GM19452 (cell line): ENCODE measurements around the gene TMC8.
"Not testable (repeated sequence)": the region's sequence is repeated elsewhere in the genome, so short reads cannot be mapped to it uniquely, and the experiment has no call there.

Experiments used
- ATAC-seq: cut with Tn5 transposase; IDR thresholded peaks from one replicate; pipeline ENCODE4 v1.9.1; 2021; ENCODE audit not compliant: unreplicated experiment

TMC8 gene

DNA sequence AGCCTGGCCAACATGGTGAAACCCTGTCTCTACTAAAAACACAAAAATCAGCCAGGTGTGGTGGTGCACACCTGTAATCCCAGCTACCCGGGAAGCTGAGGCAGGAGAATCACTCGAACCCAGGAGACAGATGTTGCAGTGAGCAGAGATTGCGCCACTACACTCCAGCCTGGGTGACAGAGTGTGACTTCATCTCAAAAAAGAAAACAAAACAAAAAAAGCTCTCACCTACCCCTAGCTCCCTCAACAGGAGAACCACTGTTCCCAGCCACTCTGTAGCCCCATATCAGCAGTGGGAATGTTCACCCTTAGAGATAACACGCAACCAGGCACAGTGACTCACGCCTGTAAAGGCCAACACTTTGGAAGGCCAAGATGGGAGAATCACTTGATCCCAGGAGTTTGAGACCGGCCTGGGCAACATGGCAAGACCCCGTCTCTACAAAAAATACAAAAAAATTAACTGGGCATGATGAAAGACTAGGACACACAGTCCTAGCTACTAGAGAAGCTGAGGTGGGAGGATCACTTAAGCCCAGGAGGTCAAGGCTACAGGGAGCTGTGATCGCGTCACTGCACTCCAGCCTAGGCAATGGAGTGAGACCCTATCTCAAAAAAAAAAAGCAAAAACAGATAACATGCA lies 5.4 kb downstream of the TMC8 start:
- ATAC-seq = no peak

DNA sequence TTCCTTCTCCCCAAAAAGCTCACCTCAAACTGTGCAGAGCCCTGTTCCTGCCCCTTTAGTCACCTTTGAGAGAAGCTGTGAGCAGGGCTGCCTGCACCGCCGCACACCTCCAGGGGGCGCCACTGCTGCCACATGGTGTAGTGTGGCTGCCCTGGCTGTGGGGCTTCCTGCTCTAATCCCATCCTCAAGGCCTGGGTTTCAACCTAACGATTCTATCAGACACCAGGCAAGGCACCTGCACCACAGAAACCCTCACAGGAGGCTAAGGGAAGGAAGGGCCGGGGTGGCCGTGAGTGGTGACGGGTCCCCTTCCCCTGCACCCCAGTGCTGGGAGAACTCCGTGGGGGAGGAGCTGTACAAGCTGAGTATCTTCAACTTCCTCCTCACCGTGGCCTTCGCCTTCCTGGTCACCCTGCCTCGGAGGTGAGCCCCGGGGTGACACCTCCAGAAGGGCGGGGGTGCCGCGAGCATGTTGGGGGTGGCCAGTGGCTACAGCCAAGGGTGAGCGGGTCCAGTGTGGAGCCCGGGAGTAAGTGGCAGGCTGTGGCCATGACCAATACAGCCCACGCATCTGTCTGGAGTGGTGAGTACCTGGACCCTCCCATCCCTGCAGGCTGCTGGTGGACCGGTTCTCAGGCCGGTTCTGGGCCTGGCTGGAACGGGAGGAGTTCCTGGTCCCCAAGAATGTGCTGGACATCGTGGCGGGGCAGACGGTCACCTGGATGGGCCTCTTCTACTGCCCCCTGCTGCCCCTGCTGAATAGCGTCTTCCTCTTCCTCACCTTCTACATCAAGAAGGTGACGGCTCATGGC lies 7.0 kb downstream of the TMC8 start:
- ATAC-seq = no peak

DNA sequence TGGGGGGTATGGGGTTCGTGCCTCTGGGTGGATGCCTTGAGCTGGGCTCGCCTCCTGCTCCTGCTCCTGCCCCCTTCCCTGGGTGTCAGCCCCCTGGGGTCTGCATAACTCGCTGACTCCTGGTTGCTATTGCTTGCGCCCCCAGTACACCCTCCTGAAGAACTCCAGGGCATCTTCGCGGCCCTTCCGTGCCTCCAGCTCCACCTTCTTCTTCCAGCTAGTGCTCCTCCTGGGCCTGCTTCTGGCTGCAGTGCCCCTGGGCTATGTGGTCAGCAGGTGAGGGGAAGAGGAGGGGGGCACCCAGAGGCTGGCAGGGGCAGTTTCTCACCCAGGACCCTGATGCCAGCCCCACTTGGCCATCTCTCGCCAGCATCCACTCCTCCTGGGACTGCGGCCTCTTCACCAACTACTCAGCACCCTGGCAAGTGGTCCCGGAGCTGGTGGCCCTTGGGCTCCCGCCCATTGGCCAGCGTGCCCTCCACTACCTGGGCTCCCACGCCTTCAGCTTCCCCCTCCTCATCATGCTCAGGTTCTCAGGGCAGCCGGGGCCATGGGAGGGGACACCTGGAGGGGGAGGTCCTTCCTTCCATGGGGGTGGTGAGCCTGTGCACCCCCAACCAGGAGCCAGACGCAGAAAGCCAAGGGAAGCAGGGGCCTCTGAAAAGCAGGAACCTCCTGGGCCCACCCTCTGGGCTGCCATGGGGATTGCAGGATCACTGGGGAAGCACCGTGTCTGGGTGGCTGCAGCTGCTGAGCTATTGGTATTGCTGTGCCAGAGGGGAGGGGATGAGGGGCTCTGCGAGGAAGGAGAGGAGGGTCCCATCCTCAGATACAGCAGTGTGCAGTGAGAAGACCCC lies 7.9 kb downstream of the TMC8 start:
- no peak for ATAC-seq

DNA sequence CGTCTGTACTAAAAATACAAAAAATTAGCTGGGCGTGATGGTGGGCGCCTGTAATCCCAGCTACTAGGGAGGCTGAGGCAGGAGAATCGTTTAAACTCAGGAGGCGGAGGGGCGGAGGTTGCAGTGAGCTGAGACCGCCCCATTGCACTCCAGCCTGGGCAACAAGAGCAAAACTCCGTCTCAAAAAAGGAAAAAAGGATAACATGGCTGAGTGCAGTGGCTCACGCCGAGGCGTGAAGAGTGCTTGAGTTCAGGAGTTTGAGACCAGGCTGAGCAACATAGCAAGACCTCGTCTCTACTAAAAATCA lies 9.2 kb downstream of the TMC8 start:
- not testable (repeated sequence) for ATAC-seq

DNA sequence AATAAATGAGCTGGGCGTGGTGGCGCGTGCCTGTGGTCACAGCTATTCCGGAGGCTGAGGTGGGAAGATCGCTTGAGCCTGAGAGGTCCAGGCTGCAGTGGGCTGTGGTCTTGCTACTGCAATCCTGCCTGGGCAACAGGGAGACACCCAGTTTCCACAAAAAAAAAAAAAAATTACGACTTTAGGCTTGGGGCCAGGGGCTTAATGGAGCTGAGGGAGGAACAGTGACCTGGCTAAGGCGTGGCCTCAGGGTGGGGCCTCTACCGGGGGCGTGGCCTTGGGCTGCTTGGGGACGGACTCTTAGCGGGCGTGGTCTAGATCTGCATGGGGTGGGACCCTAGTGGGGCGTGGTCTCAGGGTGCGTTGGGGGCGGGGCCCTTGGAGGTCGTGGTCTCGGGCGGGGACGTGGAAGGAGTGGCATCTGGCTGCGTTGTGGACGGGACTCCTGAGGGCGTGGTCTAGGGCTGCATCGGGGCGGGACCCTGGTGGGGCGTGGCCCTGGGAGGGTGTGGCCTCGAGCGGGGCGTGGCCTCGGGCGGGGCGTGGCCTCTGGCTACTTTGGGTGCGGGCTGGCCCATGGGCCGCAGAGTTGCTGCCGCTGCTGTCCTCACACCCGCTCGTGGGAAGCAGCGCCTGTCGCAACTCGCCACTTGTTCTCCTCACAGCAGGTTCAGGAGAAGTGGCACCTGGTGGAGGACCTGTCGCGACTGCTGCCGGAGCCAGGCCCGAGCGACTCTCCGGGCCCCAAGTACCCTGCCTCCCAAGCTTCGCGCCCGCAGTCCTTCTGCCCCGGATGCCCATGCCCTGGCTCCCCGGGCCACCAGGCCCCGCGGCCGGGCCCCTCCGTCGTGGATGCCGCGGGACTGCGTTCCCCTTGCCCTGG lies 9.8 kb downstream of the TMC8 start:
- peak; percentile 75 for ATAC-seq

DNA sequence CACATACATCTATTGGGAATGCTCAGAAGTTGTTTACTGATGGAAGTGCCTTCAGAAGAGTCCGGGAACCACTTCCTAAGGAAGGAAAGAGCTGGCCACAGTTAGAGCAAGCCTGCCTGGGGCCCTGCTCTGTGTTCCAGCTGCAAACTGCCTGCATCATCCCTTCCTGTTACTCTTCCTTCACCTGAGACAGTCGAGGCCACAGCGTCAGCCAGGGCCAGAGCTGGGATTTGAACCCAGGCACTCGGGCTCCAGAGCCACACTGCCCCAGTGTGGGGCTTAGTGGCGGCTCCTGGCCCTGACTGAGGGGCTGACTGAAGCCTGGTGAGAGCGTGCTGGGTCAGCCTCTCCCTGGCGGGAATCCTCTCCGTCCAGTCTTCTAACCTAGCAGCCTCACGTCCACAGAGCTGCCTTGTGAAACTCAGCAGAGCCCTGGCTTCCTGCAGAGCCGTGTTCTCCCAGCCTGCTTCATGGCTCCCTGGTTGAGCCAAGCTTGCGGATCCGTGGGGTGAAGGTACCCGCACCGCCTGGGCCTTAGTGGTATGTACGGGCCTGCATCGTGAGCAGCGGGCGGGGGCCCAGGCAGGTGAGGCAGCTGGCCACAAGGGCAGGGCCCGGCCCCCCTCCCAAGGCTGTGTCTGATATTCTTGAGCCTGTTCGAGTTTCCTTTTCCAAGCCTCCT lies 11.0 kb downstream of the TMC8 start:
- no peak for ATAC-seq

DNA sequence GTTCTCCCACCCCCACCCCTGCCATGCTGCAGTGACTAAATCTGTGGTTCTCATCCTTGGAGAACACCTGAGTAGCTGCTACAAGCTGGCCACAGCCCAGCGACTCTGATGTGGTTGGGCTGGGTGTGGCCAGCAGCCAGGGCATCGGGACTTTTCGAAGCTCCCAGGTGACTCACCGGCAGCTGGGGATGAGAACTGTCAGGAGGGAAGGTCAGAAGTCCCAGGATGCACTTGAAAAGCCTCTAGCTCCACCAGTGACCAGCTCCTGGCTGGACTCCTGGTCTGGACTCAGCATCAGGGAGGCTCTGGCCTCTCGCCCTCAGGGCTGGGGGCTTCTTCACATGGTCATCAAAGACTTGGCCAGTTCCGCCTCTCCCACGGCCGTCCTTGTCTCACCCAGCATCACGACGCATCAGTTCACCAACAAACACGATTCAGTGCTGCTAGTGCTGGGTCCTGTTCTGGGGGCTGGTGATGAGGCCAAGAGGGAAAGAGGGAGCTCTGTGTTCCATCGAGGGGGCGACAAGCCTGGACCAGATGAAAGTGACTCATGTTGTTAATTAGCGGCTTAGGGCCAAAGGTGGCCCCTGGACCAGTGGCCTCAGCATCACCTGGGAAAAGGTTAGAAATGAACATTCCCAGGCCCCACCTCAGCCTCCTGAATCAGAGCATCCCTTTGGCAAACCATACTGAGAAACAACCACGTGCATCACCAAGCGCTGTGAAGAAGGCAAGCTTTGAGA lies 11.7 kb downstream of the TMC8 start:
- no peak for ATAC-seq

DNA sequence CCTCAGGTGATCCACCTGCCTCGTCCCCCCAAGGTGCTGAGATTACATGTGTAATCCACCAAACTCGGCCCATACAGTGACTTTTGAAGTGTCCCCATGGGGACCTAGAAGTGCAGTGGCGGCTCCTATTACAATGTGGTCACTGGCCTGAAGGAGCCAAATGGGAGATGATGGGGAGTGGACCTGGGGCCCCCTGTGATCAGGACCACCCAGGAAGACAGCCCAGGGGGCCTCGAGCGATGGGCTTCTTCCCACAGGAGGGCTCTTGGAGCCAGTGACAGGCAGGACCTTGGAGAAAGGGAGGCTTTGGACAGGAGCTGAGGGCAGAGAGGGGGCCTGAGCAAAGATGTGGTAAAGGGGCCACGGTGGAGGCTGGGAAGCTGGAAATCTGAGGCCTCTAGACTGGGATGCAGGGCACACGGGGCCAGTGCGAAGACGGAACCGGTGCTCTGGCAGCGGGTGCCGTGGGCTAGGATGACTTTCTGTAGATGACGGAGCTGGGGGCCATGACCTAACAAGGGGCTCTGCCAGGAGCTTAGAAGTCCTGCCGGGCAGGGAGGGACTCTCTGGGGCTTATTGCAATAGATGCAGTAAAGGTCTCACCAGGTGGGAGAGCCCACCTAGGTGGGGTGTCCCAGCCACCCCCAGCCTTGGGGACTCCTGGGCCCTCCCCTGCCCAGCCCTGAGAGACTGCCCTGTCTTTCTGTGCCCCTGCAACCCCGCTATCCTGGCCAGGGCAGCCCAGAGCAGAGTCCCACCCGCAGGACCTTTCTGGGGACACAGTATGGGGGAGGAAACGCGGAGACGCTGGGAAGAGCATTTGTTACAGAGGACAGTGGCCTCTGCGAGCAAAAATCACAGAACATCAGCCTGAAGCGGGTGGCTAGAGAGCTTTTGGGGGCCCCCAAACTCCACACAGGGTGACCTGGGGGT lies 12.9 kb downstream of the TMC8 start:
- no peak for ATAC-seq

DNA sequence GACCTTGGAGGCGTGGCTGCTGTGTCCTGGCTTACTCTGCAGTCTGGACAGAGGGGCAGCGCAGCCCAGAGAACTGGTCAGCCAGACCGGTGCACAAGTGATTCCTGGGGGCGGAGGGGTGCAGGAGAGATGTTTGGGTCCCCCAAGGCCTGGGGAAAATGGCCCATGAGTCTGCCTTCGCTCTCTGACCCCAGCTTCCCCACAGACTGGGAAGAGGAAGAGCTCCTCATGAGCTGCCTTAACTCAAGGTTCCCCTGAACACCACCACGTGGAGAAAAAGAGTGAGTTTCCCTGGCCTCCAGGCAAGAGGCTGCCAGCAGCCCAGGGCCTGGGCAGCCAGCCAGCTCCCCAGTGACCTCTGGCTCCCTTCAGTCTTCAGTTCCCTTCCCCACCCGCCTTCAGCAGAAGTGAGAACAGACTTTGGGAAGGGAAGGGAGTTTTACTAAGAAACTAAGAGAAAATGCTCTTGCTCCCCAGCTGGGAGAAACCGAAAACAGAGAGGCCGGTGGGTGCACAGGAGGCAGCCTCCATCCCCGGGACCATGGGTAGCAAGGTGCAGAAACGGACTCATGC lies 13.7 kb downstream of the TMC8 start:
- ATAC-seq = no peak

DNA sequence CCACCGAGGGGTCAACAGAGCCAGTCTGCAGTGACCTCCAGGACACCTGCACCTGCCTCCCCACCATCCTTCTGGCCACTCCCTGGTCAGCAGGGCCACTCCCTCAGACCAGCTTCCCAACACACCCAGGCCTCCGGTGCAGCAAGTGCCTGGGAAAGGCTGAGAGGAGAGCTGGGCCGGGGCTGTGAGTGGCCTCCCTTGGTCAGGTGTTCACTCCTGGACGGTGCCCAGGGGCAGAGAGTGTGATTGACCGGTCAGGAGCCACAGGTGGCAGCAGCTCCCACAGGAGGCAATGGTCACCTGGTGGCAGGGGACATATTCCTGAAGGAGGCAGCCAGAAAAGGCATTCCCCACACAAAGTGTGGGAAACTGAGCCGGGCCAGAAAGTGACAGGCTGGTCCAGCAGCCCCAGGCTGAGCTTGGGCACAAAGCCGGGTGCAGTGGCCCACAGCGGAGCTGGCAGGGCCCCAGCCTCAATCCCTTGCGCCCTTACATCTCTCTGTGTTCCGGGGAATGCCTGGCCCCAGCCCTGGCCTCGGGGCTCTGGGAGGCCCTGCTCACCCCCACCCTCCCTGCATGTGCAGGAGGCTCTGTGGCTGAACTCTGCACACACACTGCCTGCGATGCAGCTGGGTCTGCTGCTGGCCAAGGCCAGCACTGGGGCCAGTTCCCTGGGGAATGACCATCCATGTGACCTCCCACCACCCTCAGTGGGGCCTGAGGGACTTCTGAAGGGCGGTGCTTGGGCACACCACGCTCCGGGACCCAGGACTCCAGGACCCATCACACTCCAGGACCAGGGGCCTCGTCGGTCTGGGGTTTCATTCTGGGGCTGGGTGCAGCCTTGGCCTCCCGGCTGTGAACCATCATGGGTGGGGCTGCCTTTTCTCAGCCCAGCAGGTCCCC lies 14.4 kb downstream of the TMC8 start:
- no peak for ATAC-seq

DNA sequence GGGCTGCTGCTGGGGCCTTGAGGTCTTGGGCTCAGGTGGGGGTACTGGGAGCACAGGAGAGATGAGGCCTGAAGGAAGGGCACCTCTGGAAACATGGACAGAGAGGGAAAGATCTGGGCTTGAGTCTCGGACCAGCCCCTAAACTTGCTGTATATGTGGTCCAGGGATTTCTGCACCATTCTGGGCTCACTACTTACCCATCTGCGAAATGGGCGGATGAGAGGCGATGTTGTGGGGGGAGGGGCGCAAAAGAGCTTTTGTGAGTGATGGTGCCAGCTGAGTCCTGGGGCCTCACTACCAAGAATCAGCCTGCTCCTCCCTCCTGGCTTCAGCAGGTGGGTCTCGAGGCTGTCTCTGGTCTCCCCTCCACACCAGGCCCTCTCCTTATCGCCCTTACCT lies 15.9 kb downstream of the TMC8 start:
- no peak for ATAC-seq

DNA sequence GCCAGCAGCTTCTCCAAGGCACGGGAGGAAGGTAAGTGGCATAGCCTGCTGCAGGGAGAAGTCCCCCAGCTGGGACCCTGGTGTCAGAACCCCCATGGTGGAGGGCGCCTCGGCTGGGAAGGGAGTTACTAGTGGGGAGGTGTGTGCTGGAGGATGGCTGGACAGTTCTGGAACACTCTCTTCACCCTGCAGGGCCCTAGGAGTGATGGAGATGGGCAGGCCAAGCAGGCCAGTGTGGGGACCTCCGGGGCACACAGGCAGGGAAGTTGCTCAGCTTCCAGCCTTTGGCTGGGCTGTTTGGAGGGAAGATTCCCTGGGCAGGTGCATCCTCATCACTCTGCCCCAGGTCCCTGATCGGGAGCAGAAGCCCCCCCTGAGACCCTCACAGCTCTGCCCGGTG lies 16.3 kb downstream of the TMC8 start:
- no peak for ATAC-seq

DNA sequence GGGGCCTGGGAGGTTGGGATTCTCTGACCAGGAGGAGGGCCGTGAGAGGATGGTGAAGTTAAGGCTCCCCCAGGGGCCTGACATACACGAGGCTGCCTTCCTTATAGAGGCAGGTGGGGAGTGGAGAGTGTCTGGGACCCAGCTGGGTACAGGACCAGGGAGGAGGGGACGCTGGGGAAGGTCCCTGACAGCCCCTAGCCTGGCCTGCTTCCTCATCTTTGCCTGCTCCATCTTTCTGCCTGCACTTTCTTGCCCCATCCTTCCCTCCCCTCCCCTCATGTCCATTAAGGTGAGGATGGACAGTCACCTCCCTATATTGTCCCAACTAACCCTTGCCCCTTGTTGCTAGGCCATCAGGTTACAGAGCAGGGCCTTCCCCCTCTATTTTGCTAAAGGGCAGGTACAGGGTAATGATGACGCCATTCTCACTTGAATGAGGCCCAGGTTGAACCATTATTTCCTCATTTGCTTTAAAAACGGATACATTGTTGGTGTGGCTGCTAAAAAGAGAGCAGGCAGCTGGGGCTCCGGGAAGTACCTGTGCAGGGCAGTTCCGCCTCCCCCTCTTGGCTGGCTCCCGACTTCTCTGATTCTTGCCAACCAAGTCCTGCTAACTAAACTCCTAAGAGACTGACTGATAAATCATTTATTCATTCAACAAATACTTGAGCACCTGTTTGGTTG lies 16.9 kb downstream of the TMC8 start:
- ATAC-seq = no peak

DNA sequence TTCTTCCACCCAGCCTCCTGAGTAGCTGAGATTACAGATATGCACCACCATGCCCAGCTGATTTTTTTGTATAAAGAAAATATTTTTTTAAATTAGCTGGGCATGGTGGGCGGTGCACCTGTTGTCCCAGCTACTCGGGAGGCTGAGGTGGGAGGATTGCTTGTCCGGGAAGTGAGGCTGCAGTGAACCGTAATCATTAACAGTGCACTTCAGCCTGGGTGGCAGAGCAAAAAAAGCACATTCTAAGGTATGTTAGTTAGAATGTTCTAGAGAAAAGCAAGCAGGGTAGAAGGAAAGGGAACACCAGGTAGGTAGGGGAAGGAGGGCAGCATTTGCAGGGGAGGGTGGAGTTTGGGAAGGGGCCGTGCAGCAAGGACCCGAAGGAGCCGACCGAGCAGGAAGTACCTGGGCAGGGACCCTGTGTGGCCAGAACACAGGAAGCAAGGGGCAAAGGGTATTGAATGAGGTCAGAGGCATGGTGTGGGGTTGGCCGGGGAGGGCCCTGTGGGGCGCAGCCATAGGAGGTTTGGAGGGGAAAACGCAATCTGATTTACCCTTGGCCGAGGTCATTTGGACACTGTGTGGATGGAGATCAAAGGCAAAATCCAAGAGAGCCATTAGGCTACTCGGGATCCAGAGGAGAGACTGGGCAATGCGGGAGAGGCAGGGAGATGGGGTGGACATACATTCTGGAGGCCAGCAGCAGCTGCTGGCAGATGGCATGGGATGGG lies 17.9 kb downstream of the TMC8 start:
- ATAC-seq = no peak

DNA sequence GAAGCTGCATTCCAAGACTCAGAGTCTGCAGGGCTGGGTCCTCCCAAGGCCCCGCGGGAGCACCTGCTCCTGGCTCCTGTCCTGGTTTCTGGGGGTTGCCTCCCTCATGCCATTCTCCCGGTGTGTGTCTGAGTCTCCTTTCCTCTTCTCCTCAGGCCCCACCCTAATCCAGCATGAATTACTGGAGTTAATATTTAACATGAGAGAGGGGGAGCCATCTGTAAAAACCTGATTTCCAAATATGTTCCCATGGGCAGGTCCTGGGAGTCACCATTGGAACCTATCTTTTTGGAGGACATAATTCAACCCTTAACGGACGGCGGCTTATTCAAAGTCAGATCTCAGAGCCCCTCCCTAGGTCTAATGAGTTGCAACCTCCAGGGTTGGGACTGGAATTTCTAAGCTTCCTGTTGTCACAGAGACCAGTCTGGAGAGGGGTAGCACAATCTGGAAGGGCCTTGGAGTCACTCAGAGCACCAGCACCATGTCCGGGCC lies 21.0 kb downstream of the TMC8 start:
- ATAC-seq = no peak
